Left ventricle myocardium inferior (tissue), 1 donor: ENCODE results near the gene ZDHHC23. TPM values are rescaled to one million over a fixed set of nuclear protein-coding genes. Genes with fewer than 3 reads are reported as not detected.

Source experiments
- DNase-seq: peaks from one replicate; pipeline ENCODE4 v3.0.0-alpha.2; 2020
- H3K27ac ChIP-seq: fragments of 200-600 bp; replicated peaks from 2 replicates; pipeline ENCODE4 v1.8.0; 2021
- H3K27me3 ChIP-seq: fragments of 200-600 bp; 2 replicates; pipeline ENCODE4 v1.8.0; 2021; ENCODE audit warnings: low read depth
- H3K36me3 ChIP-seq: fragments of 200-600 bp; 2 replicates; pipeline ENCODE4 v1.8.0; 2021
- H3K4me1 ChIP-seq: fragments of 200-600 bp; 2 replicates; pipeline ENCODE4 v1.8.0; 2021
- H3K4me3 ChIP-seq: fragments of 200-600 bp; 2 replicates; pipeline ENCODE4 v1.8.0; 2021; ENCODE audit warnings: mild to moderate bottlenecking, moderate library complexity
- H3K9me3 ChIP-seq: fragments of 200-600 bp; replicated peaks from 2 replicates; pipeline ENCODE4 v1.8.0; 2021
- intact Hi-C: fragments of 100-400 bp; cut with micrococcal nuclease; formaldehyde crosslinking; loops from one replicate; pipeline ENCODE4 v1.11.0; 2022
- total RNA-seq: library from RNA; stranded (reverse); fragmentation: NEBNext Ultra II Directional; extraction: Animal tissue kit (Norgen Biotek cat#: 25700); gene quantifications from one replicate; pipeline ENCODE4 v1.2.1, GENCODE V29; 2021
- TF ChIP-seq, protein P1 (sequence below): fragments of 200-600 bp; IDR thresholded peaks from 2 replicates; pipeline ENCODE4 v1.8.0; 2021; ENCODE audit warnings: antibody characterized with exemption, mild to moderate bottlenecking, borderline replicate concordance
- donor health status: DM: no; HTN: yes; CAD: no; lungs with severe emphysema.

Gene ZDHHC23
- total RNA-seq, 1 donor from 2014 or later = 2.7 TPM

DNA sequence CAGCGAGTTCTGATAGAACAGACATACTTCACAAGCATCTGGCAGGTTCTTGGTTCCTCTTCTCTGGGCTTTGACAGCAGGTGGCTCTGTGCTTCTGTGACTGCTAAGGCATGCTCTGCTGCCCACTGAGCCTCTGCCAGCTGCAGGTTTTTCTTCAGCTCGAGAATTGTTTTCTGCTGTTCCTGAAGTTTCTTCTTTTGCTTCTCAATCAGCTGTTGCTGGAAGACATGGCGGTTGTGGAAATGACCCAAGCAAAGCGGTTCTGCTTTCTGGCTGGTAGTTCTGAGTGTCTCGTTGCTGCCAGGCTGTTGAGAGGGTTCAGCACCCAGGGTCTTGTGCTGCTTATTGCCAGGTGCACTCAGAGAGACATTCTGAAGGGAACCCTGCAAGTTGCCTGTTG, 57.7 kb downstream of the ZDHHC23 start:
- H3K4me3 ChIP-seq = no peak overlapping the region
- no peak overlapping the region for H3K27ac ChIP-seq
- H3K9me3 ChIP-seq = peaks cover 8% of the 10 kb centered on the region
- intact Hi-C loops = no loop called here
- TF ChIP-seq, protein P1, sequence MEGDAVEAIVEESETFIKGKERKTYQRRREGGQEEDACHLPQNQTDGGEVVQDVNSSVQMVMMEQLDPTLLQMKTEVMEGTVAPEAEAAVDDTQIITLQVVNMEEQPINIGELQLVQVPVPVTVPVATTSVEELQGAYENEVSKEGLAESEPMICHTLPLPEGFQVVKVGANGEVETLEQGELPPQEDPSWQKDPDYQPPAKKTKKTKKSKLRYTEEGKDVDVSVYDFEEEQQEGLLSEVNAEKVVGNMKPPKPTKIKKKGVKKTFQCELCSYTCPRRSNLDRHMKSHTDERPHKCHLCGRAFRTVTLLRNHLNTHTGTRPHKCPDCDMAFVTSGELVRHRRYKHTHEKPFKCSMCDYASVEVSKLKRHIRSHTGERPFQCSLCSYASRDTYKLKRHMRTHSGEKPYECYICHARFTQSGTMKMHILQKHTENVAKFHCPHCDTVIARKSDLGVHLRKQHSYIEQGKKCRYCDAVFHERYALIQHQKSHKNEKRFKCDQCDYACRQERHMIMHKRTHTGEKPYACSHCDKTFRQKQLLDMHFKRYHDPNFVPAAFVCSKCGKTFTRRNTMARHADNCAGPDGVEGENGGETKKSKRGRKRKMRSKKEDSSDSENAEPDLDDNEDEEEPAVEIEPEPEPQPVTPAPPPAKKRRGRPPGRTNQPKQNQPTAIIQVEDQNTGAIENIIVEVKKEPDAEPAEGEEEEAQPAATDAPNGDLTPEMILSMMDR = no peak
- H3K36me3 ChIP-seq = peaks cover 32% of the 10 kb centered on the region
- no peaks in the 10 kb centered on the region for H3K4me1 ChIP-seq
- no peak for DNase-seq
- no peaks in the 10 kb centered on the region for H3K27me3 ChIP-seq

DNA sequence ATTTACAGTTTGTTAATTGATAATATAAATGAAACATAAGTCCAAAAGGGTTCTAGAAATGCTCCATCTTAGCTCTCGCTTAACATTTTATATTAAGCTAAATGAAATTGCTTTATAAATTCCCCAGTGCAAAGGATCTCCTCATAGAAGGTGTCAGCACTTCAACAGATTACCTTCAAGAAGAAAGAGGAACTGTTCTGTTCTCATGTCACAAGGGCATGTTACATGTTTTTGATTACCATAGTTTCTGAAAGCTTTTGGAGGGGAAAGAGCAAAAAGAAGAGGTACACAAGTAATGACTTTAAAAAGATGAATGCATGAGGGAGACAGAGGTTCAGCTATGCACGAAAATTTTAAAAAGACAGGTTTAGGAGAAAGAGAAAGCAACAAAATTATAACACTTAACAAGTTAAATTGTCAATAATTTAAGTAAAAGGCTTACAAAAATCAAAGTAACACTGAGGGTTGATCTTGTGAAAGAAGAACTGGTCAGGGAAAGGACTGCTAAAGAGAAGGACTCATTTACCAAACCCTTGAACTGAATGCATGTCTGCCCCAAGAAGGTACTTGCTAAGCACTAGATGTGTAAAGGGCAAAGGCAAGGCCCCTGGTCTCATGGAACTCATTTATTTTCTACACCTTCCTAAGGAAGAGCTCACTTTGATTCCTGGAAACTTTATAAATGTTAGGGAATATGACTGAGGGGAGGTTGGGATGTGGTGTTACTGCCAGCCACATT, 63.4 kb downstream of the ZDHHC23 start:
- Histone ChIP-seq H3K9me3 (no peaks in the 10 kb centered on the region), H3K27me3 (no peaks in the 10 kb centered on the region), H3K4me1 (no peaks in the 10 kb centered on the region), H3K36me3 (peaks cover 3% of the 10 kb centered on the region), H3K27ac (no peak overlapping the region), H3K4me3 (no peak overlapping the region)
- intact Hi-C loops = no loop called here
- no peak for DNase-seq
- TF ChIP-seq, protein P1 = no peak

Other genes starting within 250 kb of the ZDHHC23 start
- gene NAA50, start 201.8 kb upstream of the ZDHHC23 start, total RNA-seq = 75.0 TPM
- 21.4 TPM for gene ATP6V1A, start 201.0 kb upstream of the ZDHHC23 start, total RNA-seq
- 2.0 TPM for gene GRAMD1C, start 109.2 kb upstream of the ZDHHC23 start, total RNA-seq
- gene CCDC191, start 108.5 kb downstream of the ZDHHC23 start, total RNA-seq = 0.77 TPM
- gene QTRT2, start 108.7 kb downstream of the ZDHHC23 start, total RNA-seq = 4.1 TPM
- not detected for gene DRD3, start 231.0 kb downstream of the ZDHHC23 start, total RNA-seq